Immature natural killer cell (primary cell): ENCODE results near the gene TSGA10IP. TPM values are rescaled to one million over a fixed set of nuclear protein-coding genes. Genes with fewer than 3 reads are reported as not detected.
"Not testable (repeated sequence)": the region's sequence is repeated elsewhere in the genome, so short reads cannot be mapped to it uniquely, and the experiment has no call there.

Experiments
- DNase-seq, 3 donors: peaks; one replicate each; pipeline ENCODE4 v3.0.0; 2022; ENCODE audit warnings: mixed read lengths in 1 of 3
- H3K27ac Mint-ChIP-seq, 6 donors: one replicate each; pipeline ENCODE4 v1.8.0; 2020; ENCODE audit warnings: mixed read lengths in 6 of 6, mild to moderate bottlenecking in 5 of 6, inconsistent platforms in 4 of 6, moderate library complexity in 3 of 6
- H3K27me3 Mint-ChIP-seq, 3 donors: one replicate each; pipeline ENCODE4 v1.8.0; 2020 to 2021; ENCODE audit warnings: low read depth in 3 of 3, mild to moderate bottlenecking in 3 of 3, mixed read lengths in 3 of 3, moderate library complexity in 3 of 3, inconsistent platforms in 1 of 3
- H3K36me3 Mint-ChIP-seq, 3 donors: one replicate each; pipeline ENCODE4 v1.8.0; 2020; ENCODE audit warnings: mixed read lengths in 3 of 3, inconsistent platforms in 2 of 3, mild to moderate bottlenecking in 2 of 3
- H3K4me1 Mint-ChIP-seq, 2 donors: one replicate each; pipeline ENCODE4 v1.8.0; 2020; ENCODE audit warnings: inconsistent platforms in 2 of 2, mild to moderate bottlenecking in 2 of 2, mixed read lengths in 2 of 2, moderate library complexity in 1 of 2
- H3K4me3 Mint-ChIP-seq, 5 donors: one replicate each; pipeline ENCODE4 v1.8.0; 2020; ENCODE audit warnings: mild to moderate bottlenecking in 5 of 5, mixed read lengths in 5 of 5, inconsistent platforms in 3 of 5, moderate library complexity in 3 of 5
- H3K9me3 Mint-ChIP-seq, 6 donors: one replicate each; pipeline ENCODE4 v1.8.0; 2020; ENCODE audit warnings: mild to moderate bottlenecking in 6 of 6, mixed read lengths in 6 of 6, inconsistent platforms in 4 of 6, moderate library complexity in 3 of 6
- polyA plus RNA-seq, 3 donors: library from polyadenylated mRNA; unstranded; fragments of 300-500 nt; fragmentation: Illumina TruSeq; gene quantifications; one replicate each; pipeline ENCODE4 v1.2.3, GENCODE V29; 2021

TSGA10IP gene
- polyA plus RNA-seq, 3 donors from 2014 or later: not detected

DNA sequence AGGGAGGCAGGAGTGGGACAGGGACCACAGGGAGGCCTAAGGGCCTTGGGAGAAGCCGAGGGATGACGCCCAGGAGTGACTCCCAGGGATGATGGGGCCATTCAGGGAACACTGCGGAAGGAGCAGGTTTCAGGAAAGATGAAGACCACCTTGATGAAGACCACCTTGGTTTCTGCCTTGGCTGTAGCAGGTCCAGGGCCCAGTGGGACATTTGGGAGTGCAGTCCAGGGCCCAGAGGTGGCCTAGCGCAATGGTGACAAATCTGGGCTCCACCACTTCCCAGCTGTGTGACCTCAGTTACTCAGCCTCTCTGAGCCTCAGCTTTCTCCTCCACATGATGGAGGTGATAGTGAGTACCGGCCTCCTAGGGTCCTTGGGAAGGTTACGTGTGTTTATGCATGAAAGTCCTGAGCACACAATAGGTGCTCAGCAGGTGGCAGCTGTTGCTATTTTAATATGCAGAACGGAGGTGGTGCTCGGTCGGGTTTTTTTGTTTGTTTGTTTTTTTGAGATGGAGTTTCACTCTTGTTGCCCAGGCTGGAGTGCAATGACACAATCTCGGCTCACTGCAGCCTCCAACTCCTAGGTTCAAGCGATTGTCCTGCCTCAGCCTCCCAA is 770 bp downstream of the TSGA10IP start:
- peaks cover 0 to 5% (median 0%) of the 10 kb centered on the region in 3 donors for H3K27me3 Mint-ChIP-seq
- H3K27ac Mint-ChIP-seq: no peak overlapping the region
- H3K9me3 Mint-ChIP-seq: no peaks in the 10 kb centered on the region
- DNase-seq: no peak
- H3K36me3 Mint-ChIP-seq: no peaks in the 10 kb centered on the region
- no peaks in the 10 kb centered on the region for H3K4me1 Mint-ChIP-seq
- H3K4me3 Mint-ChIP-seq: no peak overlapping the region

DNA sequence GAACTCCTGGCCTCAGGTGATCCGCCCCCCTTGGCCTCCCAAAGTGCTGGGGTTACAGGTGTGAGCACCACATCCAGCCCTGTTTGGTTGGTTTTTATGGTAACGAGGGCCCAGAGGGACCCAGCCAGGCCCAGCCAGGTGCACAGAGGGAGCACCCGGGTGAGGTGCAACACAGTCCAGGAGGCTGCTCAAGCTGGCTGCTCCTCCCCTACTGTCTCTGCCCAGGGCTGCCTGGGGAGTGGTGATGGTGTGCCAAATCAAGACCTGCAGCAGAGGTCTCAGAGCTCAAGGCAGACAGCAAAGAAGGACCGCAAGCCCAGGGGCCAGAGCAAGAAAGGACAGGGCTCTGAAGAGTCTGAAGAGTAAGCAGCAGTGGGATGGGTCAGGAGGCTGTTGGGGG is 1.4 kb downstream of the TSGA10IP start:
- no peak overlapping the region for H3K27ac Mint-ChIP-seq
- H3K4me1 Mint-ChIP-seq: no peaks in the 10 kb centered on the region
- no peaks in the 10 kb centered on the region for H3K9me3 Mint-ChIP-seq
- no peak overlapping the region for H3K4me3 Mint-ChIP-seq
- peaks cover 0 to 2% (median 0%) of the 10 kb centered on the region in 3 donors for H3K27me3 Mint-ChIP-seq
- no peak for DNase-seq
- H3K36me3 Mint-ChIP-seq: no peaks in the 10 kb centered on the region

DNA sequence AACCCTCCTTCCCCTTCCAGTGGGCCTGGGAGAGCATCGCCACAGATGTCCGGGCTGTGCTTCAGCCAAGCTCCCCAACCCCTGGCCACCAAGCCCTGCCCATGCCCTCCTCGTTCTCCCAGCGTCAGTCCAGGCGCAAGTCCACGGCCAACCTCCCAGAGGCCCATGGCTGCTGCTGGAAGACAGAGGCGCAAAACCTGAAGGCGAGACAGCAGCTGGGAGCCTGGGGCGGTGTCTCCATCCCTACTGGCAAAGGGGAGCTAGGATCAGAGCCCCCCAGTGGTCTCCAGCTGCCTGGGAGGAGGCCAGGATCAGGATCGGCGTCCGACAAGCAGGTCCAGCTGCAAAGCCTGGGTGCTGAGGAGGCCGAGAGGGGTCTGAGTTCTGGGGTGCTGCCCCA is 1.9 kb downstream of the TSGA10IP start:
- no peaks in the 10 kb centered on the region for H3K36me3 Mint-ChIP-seq
- H3K27me3 Mint-ChIP-seq: peaks cover 0 to 2% (median 0%) of the 10 kb centered on the region in 3 donors
- no peaks in the 10 kb centered on the region for H3K4me1 Mint-ChIP-seq
- no peaks in the 10 kb centered on the region for H3K9me3 Mint-ChIP-seq
- DNase-seq: no peak
- H3K4me3 Mint-ChIP-seq: no peak overlapping the region
- no peak overlapping the region for H3K27ac Mint-ChIP-seq

DNA sequence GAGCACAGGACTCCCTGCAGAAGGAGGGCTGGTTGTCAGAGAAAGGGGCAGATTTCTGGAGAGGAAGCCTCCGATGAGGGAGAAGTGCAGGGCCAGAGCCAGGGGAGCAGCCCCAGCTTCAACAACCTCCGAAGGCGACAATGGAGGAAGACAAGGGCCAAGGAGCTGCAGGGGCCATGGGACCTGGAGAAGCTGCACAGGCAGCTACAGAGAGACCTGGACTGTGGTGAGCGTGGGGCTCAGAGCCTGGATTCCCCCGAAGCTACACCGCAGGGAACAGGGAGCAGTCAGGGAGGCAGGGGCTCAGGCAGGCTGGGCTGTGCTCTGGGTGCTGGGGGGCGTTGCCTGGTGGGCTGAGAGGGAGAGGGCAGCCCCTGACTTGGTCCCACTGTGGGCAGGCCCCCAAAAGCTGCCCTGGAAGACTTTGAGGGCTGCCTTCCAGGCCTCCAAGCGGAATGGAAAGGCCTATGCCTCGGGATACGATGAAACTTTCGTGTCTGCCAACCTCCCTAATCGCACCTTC is 2.4 kb downstream of the TSGA10IP start:
- H3K27me3 Mint-ChIP-seq: peaks cover 0 to 2% (median 0%) of the 10 kb centered on the region in 3 donors
- no peak overlapping the region for H3K27ac Mint-ChIP-seq
- H3K9me3 Mint-ChIP-seq: no peaks in the 10 kb centered on the region
- no peak for DNase-seq
- H3K4me1 Mint-ChIP-seq: no peaks in the 10 kb centered on the region
- H3K36me3 Mint-ChIP-seq: no peaks in the 10 kb centered on the region
- no peak overlapping the region for H3K4me3 Mint-ChIP-seq

DNA sequence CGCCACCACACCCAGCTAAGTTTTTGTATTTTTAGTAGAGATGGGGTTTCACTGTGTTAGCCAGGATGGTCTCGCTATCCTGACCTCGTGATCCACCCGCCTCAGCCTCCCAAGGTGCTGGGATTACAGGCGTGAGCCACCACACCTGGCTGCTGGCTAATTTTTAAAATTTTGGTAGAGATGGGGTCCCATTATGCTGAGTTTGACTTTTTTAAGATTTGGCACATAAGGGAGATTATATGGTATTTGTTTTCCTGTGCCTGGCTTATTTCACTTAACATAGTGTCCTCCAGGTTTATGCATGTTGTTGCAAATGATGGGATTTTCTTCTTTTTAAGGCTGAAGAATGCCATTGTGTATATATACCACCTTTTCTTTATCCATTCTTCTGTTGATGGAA is 5.4 kb downstream of the TSGA10IP start:
- H3K27me3 Mint-ChIP-seq, H3K4me1 Mint-ChIP-seq, H3K27ac Mint-ChIP-seq, H3K36me3 Mint-ChIP-seq, H3K4me3 Mint-ChIP-seq, H3K9me3 Mint-ChIP-seq, DNase-seq: not testable (repeated sequence)

DNA sequence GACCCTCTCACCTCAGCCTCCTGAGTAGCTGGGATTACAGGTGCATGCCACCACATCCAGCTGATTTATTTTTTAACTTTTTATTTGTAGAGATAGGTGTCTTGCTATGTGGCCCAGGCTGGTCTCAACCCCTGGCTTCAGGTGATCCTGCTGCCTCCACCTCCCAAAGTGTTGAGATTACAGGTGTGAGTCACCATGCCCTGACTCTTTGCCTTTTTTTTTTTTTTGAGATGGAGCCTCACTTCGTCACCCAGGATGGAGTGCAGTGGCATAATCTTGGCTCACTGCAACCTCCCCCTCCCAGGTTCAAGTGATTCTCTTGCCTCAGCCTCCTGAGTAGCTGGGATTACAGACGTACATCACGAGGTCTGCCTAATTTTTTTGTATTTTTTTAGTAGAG is 6.4 kb downstream of the TSGA10IP start:
- not testable (repeated sequence) for H3K4me1 Mint-ChIP-seq, H3K27me3 Mint-ChIP-seq, H3K27ac Mint-ChIP-seq, DNase-seq, H3K4me3 Mint-ChIP-seq, H3K9me3 Mint-ChIP-seq, H3K36me3 Mint-ChIP-seq

DNA sequence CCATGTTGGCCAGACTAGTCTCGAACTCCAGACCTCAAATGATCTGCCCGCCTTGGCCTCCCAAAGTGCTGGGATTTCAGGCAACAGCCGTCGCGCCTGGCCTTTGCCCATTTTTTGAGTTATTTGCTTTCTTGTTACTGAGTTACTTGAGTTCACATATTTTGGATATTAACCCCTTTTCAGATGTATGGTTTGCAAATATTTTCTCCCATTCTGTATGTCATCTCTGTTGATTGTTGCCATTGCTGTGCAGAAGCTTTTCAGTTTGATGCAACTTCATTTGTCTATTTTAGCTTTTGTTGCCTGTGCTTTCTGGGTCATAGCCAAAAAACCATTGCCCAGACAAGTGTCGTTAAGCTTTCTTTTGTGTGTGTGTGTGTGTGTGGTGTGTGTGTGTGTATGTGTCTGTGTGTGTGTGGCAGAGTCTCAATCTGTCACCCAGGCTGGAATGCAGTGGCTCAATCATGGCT is 6.8 kb downstream of the TSGA10IP start:
- Mint-ChIP-seq H3K4me3 (no peak overlapping the region), H3K4me1 (peaks cover 0 to 6% of the 10 kb centered on the region in 2 donors), H3K9me3 (no peaks in the 10 kb centered on the region), H3K27me3 (peaks cover 0 to under 1% (median 0%) of the 10 kb centered on the region in 3 donors), H3K36me3 (no peaks in the 10 kb centered on the region), H3K27ac (no peak overlapping the region)
- DNase-seq: no peak

DNA sequence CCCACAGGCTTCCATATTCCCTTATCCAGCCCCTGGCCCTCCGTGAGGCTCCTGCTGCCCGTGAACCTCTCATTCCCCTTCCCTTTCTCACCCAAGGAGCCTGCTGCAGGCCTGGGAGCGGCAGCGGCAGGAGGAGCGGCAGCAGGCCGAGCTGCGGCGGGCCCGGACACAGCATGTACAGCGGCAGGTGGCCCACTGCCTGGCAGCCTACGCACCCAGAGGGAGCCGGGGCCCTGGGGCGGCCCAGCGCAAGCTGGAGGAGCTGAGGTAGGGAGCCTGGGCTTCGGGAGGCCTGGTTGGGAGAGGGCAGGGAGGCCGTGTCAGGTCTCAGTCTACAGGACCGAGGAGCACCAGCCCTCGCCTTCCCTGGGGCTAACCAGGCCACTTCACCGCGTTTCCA is 8.2 kb downstream of the TSGA10IP start:
- Mint-ChIP-seq H3K27ac (no peak overlapping the region), H3K36me3 (no peaks in the 10 kb centered on the region), H3K9me3 (no peaks in the 10 kb centered on the region), H3K4me3 (no peak overlapping the region), H3K4me1 (peaks cover 0 to 6% of the 10 kb centered on the region in 2 donors), H3K27me3 (no peaks in the 10 kb centered on the region)
- no peak for DNase-seq

DNA sequence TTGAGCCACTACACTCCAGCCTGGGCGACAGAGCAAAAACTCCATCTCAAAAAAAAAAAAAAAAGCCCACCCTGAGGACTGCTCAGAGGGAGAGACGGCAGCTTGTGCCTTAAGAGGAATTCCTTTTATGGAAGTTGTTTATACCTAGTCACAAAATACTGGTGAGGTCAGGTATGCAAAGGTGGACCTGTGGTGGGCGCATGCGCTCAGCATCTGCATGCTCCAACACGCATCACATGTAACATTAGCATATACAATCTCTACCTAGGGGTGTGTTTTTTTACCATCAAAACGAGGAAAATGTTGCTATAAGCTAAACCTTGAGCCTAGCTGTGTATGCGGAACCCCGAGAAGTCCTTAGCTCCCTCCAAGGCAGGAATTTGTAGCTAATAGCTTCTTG is 9.5 kb downstream of the TSGA10IP start:
- no peak for DNase-seq
- Mint-ChIP-seq H3K4me3 (no peak overlapping the region), H3K27ac (no peak overlapping the region), H3K4me1 (peaks cover 0 to 6% of the 10 kb centered on the region in 2 donors), H3K9me3 (no peaks in the 10 kb centered on the region), H3K36me3 (no peaks in the 10 kb centered on the region), H3K27me3 (peaks cover 0 to 1% (median 0%) of the 10 kb centered on the region in 3 donors)

DNA sequence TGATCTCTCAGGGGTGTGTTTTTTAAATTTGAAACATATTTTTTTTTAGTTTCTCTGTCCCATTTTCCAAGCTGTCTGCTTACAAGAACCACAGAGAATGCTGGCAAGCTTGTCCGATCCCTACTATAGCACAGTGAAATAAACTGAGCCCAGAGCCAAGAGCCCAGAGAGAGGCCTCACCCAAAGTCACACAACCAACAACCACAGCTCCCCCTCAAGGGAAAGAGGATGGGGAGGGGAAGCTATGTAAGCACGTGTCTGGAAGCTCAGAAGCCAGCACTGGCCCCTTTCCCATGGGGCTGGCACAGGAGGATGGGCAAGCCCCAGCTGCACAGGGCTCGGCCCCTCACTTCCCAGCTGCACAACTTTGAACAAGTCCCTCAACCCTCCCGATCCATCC is 13.0 kb downstream of the TSGA10IP start:
- no peaks in the 10 kb centered on the region for H3K9me3 Mint-ChIP-seq
- peaks cover 5 to 8% (median 6%) of the 10 kb centered on the region in 3 donors for H3K27me3 Mint-ChIP-seq
- peaks cover 0 to 4% (median 0%) of the 10 kb centered on the region in 3 donors for H3K36me3 Mint-ChIP-seq
- no peak for DNase-seq
- peak overlapping the region in 1 of 6 donors; percentile 3 for H3K27ac Mint-ChIP-seq
- peak overlapping the region in 1 of 5 donors; percentile 40 for H3K4me3 Mint-ChIP-seq
- H3K4me1 Mint-ChIP-seq: peaks cover 21 to 28% of the 10 kb centered on the region in 2 donors

DNA sequence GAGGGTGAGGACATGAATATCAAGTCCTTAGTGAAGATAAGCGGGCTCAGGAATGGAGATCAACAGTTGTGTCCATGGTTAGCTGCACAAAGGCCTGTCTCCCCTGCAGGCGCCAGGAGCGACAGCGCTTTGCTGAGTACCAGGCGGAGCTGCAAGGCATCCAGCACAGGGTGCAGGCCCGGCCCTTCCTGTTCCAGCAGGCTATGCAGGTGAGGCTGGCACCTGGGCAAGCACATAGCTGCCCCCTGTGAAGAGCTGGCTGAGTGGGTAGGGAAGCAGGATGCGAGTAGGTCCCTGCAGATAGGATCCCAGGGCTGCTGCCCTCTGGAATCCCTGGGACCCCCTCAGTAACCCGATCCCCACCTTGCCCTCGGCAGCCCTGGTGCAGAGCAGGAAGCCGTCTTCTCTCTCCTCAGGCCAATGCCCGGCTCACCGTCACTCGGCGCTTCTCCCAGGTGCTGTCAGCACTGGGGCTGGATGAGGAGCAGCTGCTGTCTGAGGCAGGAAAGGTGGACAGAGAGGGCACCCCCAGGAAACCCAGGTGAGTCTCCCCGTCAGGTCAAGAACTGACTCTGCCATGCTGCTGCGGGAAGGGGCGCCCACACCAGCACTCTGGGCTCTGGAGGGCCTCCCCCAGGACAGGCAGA is 13.6 kb downstream of the TSGA10IP start:
- H3K27me3 Mint-ChIP-seq: peaks cover 5 to 8% (median 6%) of the 10 kb centered on the region in 3 donors
- peaks cover 0 to 4% (median 0%) of the 10 kb centered on the region in 3 donors for H3K36me3 Mint-ChIP-seq
- peaks cover 25 to 34% of the 10 kb centered on the region in 2 donors for H3K4me1 Mint-ChIP-seq
- no peak for DNase-seq
- H3K27ac Mint-ChIP-seq: peak overlapping the region in 1 of 6 donors; percentile 30
- H3K4me3 Mint-ChIP-seq: peak overlapping the region in 1 of 5 donors; percentile 40
- no peaks in the 10 kb centered on the region for H3K9me3 Mint-ChIP-seq

DNA sequence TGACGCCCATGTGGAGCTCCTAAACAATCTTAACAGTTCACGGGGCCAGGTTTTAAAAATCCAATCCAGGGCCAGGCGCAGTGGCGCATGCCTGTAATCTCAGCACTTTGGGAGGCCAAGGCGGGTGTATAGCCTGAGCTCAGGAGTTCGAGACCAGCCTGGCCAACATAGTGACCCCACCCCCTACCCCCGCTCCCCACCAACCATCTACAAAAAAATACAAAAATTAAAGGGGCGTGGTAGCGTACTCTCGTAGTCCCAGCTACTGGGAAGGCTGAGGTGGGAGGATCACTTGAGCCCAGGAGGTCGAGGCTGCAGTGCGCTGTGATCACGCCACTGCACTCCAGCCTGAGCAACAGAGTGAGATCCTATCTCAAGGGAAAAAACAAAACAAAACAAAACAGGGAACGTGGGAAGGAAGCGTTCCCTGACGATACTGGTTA is 15.6 kb downstream of the TSGA10IP start:
- Mint-ChIP-seq H3K27ac (peak overlapping the region; percentile 93 to 99 (median 98)), H3K27me3 (peaks cover 5 to 10% (median 7%) of the 10 kb centered on the region in 3 donors), H3K36me3 (peaks cover 2 to 6% (median 5%) of the 10 kb centered on the region in 3 donors), H3K4me1 (peaks cover 27 to 42% of the 10 kb centered on the region in 2 donors), H3K4me3 (peak overlapping the region; percentile 94 to 98 (median 98)), H3K9me3 (no peaks in the 10 kb centered on the region)
- no peak for DNase-seq

DNA sequence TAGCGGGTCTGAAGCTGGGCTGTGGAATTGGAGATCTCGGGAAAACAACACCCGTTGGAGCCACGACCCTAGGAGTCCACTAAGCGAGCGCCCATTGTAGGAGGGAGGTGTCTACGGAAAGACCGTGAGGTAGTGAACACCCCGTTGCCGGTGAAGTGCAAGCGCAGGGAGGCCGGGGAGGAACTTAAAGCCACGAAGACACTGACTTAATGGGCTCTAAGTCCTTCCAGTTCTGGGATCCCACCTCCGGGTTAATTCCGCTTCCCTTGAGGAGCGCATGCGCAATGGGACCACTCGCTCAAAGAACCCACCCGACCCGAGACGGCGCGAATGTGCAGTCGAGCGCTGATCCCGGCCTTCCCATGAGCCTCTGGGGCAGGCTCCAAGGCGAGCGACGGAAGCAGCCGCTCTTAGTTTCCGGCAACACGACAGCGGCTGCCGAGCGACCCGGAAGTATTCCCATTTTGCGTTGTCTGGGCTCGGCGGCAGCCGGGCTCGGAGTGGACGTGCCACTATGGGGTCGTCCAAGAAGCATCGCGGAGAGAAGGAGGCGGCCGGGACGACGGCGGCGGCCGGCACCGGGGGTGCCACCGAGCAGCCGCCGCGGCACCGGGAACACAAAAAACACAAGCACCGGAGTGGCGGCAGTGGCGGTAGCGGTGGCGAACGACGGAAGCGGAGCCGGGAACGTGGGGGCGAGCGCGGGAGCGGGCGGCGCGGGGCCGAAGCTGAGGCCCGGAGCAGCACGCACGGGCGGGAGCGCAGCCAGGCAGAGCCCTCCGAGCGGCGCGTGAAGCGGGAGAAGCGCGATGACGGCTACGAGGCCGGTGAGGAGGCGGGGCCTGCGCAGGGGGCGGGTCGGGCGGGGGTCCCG is 16.2 kb downstream of the TSGA10IP start, which contains the start of gene SART1:
Gene SART1 (plus strand): TSS at position 468 of the 874 bp plus-strand sequence. CDS start 47 bp downstream, at position 515.
- Mint-ChIP-seq H3K36me3 (peaks cover 4 to 8% (median 8%) of the 10 kb centered on the region in 3 donors), H3K27ac (peak within 1 kb of the TSS; percentile 93 to 99 (median 98)), H3K4me1 (peaks cover 27 to 42% of the 10 kb centered on the region in 2 donors), H3K27me3 (peaks cover 5 to 10% (median 7%) of the 10 kb centered on the region in 3 donors), H3K4me3 (peak within 1 kb of the TSS; percentile 94 to 98 (median 98)), H3K9me3 (no peaks in the 10 kb centered on the region)
- peak; percentile 96 for DNase-seq
